Vagina (tissue), 2 donors: ENCODE results near the gene EFNA4. TPM values are rescaled to one million over a fixed set of nuclear protein-coding genes. Genes with fewer than 3 reads are reported as not detected.

Experiments used
- DNase-seq, 2 donors: peaks; one replicate each; pipeline ENCODE4 v3.0.0-alpha.2; 2017; ENCODE audit errors: extremely low spot score in 2 of 2
- H3K27ac ChIP-seq: fragments of 200-600 bp; sonication (generic); one replicate; pipeline ENCODE4 v1.5.1; 2019
- H3K27me3 ChIP-seq: fragments of 200-600 bp; sonication (generic); one replicate; pipeline ENCODE4 v1.5.1; 2019
- H3K36me3 ChIP-seq, 2 donors: fragments of 200-600 bp; sonication (generic); one replicate each; pipeline ENCODE4 v1.5.1; 2017 to 2019
- H3K4me1 ChIP-seq: fragments of 200-600 bp; sonication (generic); one replicate; pipeline ENCODE4 v1.5.1; 2019
- H3K4me3 ChIP-seq, 2 donors: fragments of 200-600 bp; sonication (generic); 1 replicate in 1 of 2; 2 replicates in 1 of 2; pipeline ENCODE4 v1.5.1; 2016 to 2019
- H3K9me3 ChIP-seq: fragments of 200-600 bp; sonication (generic); one replicate; pipeline ENCODE4 v1.5.1; 2019
- CTCF ChIP-seq, 3 experiments: fragments of 450-650 bp in 2 of 3; fragments of 200-600 bp in 1 of 3; sonication (generic) in 1 of 3; IDR thresholded peaks; one replicate each; pipeline ENCODE4 v1.5.1; 2017 to 2019; ENCODE audit warnings: antibody characterized with exemption in 3 of 3, mild to moderate bottlenecking in 2 of 3, moderate library complexity in 2 of 3
- POLR2A ChIP-seq, 2 donors: fragments of 450-650 bp; IDR thresholded peaks; one replicate each; pipeline ENCODE4 v1.6.1; 2017; ENCODE audit warnings: antibody characterized with exemption in 2 of 2, mild to moderate bottlenecking in 2 of 2, moderate library complexity in 2 of 2
- POLR2AphosphoS5 ChIP-seq, 2 donors: sonication (generic); formaldehyde crosslinking; IDR thresholded peaks; one replicate each; pipeline ENCODE4 v1.9.0; 2017; ENCODE audit warnings: antibody characterized with exemption in 2 of 2, mild to moderate bottlenecking in 2 of 2, low read depth in 1 of 2; ENCODE audit not compliant: insufficient read depth in 1 of 2
- intact Hi-C: fragments of 100-400 bp; cut with DNase I; formaldehyde crosslinking; loops from one replicate; pipeline ENCODE4 v1.15.1; 2023
- total RNA-seq: library from RNA; depleted of rRNA; stranded (reverse); fragments of >200 nt; gene quantifications from one replicate; pipeline ENCODE4 v1.2.3, GENCODE V29; 2016

EFNA4 gene
- total RNA-seq, 1 donor from 2014 or later = 13.8 TPM

DNA sequence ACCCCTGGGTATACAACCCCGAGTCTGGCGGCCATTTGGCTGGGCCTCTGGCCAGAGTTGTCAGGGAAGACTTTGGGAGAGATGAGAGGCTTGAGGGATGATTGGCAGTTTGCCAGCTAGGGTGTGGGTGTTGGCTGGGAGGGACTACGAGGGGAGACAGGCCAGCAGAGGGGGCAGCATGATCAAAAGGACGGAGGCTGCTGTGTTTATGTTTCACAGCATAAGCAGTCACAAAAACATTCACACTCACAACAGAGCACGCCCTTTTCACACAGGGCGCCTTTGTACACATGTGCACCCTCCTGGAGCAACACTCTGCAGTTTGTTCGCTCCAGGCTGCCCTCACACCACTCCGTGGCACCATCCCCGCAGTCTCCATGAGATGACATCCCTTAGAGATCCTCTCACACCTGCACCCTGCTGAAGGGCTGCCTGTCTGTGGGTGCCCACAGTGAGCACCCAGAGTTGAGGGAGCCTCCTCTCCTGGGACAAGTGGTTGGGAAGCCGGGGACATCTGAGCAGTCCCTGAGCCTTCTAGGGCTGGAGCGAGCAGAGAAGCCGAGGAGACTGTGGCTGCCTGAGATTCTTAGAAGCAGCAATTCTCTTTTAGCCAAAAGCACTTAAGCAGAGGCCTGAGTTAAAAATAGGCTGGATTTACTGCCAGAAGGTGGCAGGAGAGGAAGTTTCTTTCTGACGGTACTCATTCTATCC is 30.5 kb downstream of the EFNA4 start:
- H3K27me3 ChIP-seq = no peaks in the 10 kb centered on the region
- no peak overlapping the region for H3K27ac ChIP-seq
- no peak overlapping the region for H3K4me3 ChIP-seq
- TF ChIP-seq POLR2AphosphoS5 (IDR thresholded peaks at IDR 0.05; ENCODE audit: insufficient read depth in 1 of 2, low read depth in 1 of 2) (no peak), CTCF (IDR thresholded peaks at IDR 0.05) (no peak), POLR2A (IDR thresholded peaks at IDR 0.05) (no peak)
- H3K4me1 ChIP-seq = peaks cover 24% of the 10 kb centered on the region
- no peak for DNase-seq
- intact Hi-C loops = loop anchor here (5.0 kb wide), 1 partner anchor 38 kb away; no protein-coding TSS in a partner anchor
- no peaks in the 10 kb centered on the region for H3K9me3 ChIP-seq
- H3K36me3 ChIP-seq = no peaks in the 10 kb centered on the region

DNA sequence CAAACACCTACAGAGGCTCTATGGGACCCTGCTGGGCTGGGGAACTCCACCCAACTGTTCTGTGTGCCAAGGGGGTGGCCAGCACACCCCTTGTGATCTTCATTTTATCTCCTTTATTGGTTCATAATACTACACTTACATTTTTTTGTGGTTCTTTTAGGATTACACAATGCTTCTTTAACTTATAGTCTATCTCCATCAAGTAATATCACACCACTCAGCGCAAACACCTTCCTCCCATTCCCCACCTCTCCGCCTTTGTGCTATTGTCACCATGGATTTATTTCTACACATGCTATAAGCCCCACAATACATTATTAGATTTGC is 31.0 kb downstream of the EFNA4 start:
- intact Hi-C loops = loop anchor here (5.0 kb wide), 1 partner anchor 38 kb away; no protein-coding TSS in a partner anchor
- no peak overlapping the region for H3K4me3 ChIP-seq

DNA sequence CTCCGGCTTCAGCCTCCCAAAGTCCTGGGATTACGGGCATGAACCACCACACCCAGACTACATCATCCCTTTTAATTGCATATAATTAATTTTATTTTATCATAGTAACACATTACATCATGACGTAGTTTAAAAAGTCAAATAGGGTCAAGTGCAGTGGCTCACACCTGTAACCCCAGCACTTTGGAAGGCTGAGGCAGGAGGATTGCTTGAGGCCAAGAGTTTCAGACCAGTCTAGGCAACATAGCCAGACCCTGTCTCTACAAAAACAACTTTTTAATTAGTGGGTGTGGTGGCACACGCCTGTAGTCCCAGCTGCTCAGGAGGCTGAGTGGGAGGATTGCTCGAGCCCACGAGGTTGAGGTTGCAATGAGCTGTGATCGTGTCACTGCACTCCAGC is 35.8 kb downstream of the EFNA4 start:
- no peak for DNase-seq
- intact Hi-C loops = no loop called here
- no peaks in the 10 kb centered on the region for H3K27me3 ChIP-seq

More for the DNA sequence above, 31.0 kb downstream of the EFNA4 start:
- DNase-seq = no peak
- TF ChIP-seq POLR2AphosphoS5 (IDR thresholded peaks at IDR 0.05; ENCODE audit: insufficient read depth in 1 of 2, low read depth in 1 of 2) (no peak), CTCF (IDR thresholded peaks at IDR 0.05) (no peak), POLR2A (IDR thresholded peaks at IDR 0.05) (no peak)
- no peaks in the 10 kb centered on the region for H3K9me3 ChIP-seq
- peaks cover 24% of the 10 kb centered on the region for H3K4me1 ChIP-seq
- no peaks in the 10 kb centered on the region for H3K36me3 ChIP-seq
- H3K27me3 ChIP-seq = no peaks in the 10 kb centered on the region
- H3K27ac ChIP-seq = no peak overlapping the region

DNA sequence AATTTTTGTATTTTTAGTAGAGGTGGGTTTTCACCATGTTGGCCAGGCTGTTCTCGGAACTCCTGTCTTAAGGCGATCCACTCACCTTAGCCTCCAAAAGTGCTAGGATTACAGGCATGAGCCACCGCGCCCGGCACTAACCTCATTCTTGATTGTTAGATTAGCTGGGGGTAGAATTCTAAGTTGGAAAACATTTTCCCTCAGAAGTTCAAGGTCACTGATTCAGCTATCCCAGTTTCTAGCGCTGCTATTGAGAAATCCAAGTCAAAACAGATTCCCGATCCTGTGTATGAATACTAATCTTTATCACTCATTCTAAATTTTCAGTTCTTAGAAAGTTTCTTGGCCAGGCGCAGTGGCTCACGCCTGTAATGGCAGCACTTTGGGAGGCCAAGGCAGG is 39.8 kb downstream of the EFNA4 start:
- intact Hi-C loops = no loop called here
- no peaks in the 10 kb centered on the region for H3K27me3 ChIP-seq
- H3K9me3 ChIP-seq = no peaks in the 10 kb centered on the region
- no peak overlapping the region for H3K4me3 ChIP-seq
- no peaks in the 10 kb centered on the region for H3K4me1 ChIP-seq
- no peak overlapping the region for H3K27ac ChIP-seq
- no peak for DNase-seq
- H3K36me3 ChIP-seq = no peaks in the 10 kb centered on the region
- TF ChIP-seq POLR2AphosphoS5 (IDR thresholded peaks at IDR 0.05; ENCODE audit: insufficient read depth in 1 of 2, low read depth in 1 of 2) = no peak
- TF ChIP-seq CTCF (IDR thresholded peaks at IDR 0.05) = no peak
- no peak for TF ChIP-seq POLR2A (IDR thresholded peaks at IDR 0.05)

More for the DNA sequence above, 35.8 kb downstream of the EFNA4 start:
- H3K4me1 ChIP-seq = peaks cover 3% of the 10 kb centered on the region
- H3K36me3 ChIP-seq = no peaks in the 10 kb centered on the region
- no peak overlapping the region for H3K4me3 ChIP-seq
- no peak overlapping the region for H3K27ac ChIP-seq
- H3K9me3 ChIP-seq = no peaks in the 10 kb centered on the region
- TF ChIP-seq CTCF (IDR thresholded peaks at IDR 0.05) (no peak), POLR2A (IDR thresholded peaks at IDR 0.05) (no peak), POLR2AphosphoS5 (IDR thresholded peaks at IDR 0.05; ENCODE audit: insufficient read depth in 1 of 2, low read depth in 1 of 2) (no peak)
